A673 (cell line): Measurements from ENCODE around the gene RFX5.

Source experiments
- CTCF ChIP-seq: fragments of 300-800, 200-600 bp; sonication (generic); conservative IDR thresholded peaks from 2 replicates; pipeline ENCODE4 v1.5.1; 2017; ENCODE audit warnings: low read depth, mild to moderate bottlenecking, antibody characterized with exemption, low read length, moderate library complexity, mixed read lengths
- EZH2 ChIP-seq: fragments of 200-600 bp; sonication (generic); IDR thresholded peaks from 2 replicates; pipeline ENCODE4 v1.6.1; 2017; ENCODE audit warnings: borderline replicate concordance, low read depth, mild to moderate bottlenecking, mixed read lengths, antibody characterized with exemption, low read length; ENCODE audit not compliant: poor library complexity, severe bottlenecking

GRCh38 chr1:151336556-151336955 is 10.5 kb downstream of the RFX5 start:
- no peak for TF ChIP-seq CTCF
- no peak for TF ChIP-seq EZH2
